ENCODE results near the gene SMCP.

DNA sequence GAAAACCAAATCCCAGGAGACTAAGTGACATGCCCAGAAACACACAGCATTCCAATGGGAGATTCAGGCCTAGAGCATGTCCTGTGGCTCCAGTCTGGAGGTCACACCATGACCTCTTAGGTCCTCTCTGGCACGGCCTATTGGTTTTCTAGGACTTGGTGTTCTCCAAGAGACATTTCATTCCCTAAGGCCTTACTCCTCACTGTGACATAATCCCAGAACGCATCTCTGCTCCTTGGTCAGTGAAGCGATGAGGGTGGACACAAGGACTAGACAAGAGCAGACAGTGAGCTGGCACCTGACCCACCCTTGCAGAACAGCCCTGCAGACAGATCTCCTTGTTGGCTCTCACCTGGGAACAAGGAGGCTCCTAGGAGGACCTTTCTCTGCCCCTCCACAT lies 31.1 kb downstream of the SMCP start:
- TF ChIP-seq, protein P1, sequence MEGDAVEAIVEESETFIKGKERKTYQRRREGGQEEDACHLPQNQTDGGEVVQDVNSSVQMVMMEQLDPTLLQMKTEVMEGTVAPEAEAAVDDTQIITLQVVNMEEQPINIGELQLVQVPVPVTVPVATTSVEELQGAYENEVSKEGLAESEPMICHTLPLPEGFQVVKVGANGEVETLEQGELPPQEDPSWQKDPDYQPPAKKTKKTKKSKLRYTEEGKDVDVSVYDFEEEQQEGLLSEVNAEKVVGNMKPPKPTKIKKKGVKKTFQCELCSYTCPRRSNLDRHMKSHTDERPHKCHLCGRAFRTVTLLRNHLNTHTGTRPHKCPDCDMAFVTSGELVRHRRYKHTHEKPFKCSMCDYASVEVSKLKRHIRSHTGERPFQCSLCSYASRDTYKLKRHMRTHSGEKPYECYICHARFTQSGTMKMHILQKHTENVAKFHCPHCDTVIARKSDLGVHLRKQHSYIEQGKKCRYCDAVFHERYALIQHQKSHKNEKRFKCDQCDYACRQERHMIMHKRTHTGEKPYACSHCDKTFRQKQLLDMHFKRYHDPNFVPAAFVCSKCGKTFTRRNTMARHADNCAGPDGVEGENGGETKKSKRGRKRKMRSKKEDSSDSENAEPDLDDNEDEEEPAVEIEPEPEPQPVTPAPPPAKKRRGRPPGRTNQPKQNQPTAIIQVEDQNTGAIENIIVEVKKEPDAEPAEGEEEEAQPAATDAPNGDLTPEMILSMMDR (conservative IDR thresholded peaks at IDR 0.05; ENCODE audit: low read depth, low read length), result no peak
- no peak for TF ChIP-seq EZH2 (IDR thresholded peaks at IDR 0.05; ENCODE audit: borderline replicate concordance, low read depth, low read length, poor library complexity, severe bottlenecking)
